Activated T-cell treated with anti-CD3 and anti-CD28 coated beads for 24 hours (primary cell): ENCODE results near the gene SMIM1.
"Not testable (repeated sequence)": the region's sequence is repeated elsewhere in the genome, so short reads cannot be mapped to it uniquely, and the experiment has no call there.

Experiments
- DNase-seq: peaks from one replicate; pipeline ENCODE4 v3.0.0-alpha.2; 2020; ENCODE audit warnings: low read depth

Gene SMIM1

DNA sequence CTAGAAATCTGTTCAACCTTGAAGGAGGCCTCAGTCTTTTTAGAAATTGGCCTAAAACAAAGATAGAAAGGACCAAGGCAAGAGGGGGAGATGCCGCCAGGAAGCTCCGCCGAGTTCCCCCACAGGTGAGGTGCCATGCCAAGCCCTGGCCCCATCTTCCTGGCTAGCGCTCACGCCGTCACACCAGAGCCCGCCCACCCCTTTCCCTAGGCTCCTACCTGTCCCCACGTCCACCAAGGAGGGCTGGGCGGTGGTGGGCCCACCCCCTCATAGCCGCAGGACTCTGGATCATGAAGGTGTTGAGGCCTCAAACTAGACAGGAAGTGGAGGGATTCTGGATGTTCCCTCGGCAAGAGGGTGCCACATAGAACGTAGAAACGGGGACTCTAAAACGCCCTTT is 35.8 kb upstream of the SMIM1 start:
- no peak for DNase-seq

DNA sequence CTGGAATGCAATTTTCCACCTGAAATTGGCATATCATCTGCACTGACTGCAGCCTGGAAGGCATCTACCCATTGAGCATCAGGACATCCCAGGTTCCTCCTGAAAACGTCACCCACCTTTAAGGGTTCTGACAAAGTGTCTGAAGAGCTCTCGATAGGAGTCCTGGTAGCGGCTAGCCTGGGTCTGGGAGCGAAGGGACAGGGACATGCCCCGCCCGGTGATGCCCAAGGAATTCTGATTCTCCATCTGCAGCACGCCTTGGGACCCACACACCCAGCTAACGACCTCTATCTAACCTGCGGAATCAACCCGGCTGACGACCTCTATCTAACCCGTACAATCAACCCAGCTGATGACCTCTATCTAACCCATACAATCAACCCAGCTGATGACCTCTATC is 33.6 kb upstream of the SMIM1 start:
- DNase-seq = no peak

GRCh38 chr1:3740042-3740441 is 32.5 kb upstream of the SMIM1 start:
- no peak for DNase-seq

DNA sequence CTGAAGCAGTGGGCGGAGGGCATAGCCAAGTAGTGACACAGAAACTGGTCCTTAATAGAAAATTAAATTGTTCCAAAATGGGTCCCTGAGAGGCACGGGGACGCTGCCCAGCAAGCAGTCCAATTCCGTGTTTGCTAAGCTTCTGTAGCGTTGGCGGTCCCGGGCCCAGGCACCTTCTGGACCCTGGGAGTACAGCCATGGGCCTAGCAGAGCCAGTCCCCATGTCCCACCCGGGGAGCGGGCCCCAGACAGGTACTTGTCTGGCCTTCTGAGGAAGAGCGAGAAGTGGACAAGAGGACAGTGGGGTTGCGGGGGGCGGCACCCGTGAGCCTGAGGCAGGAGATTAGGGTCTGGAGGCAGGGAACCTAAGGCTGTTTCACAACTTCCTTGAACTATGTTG is 31.8 kb upstream of the SMIM1 start:
- DNase-seq = no peak

DNA sequence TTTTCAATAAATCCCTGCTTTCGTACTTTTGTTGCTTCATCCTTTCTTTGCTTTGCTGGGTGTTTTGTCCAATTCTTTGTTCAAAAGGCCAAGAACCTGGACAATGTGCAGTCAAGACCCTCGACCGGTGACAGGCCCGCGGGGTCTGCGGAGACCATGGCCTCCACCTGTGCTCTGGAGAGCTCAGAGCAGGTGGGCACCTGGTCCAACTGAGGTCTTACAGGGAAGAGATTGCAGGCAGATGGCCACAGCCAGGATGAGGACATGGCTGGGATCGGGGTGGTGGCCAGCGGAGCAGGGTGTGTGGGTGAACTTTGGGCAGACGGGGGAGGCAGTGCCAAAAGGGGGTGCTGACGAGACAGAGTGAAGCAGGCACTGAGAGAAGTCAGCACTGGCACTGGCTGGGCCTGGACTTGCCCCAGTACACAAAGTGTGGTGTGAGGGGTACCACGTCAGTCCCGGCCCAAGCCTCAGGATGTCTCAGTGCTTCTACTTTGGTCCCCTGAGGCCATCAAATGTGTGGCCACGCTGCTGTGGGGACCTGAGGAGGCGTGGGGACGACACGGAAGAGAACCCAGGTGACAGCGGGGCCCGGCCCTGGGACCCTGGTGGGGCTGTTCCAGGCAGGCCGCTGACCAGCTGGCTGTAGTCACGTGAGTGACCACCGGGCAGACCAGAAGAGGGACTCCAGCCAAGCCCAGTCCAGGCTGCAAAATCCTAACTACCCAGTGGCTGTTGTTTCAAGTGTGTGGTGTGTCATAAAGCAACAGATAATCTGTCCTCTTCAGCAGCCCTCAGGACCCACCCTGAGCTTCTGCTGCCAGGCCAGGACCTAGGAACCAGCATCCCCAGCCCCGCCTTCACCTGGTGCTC is 30.7 kb upstream of the SMIM1 start:
- DNase-seq = no peak

- DNase-seq = no peak
These were observed 29.9 kb upstream of the SMIM1 start for GRCh38 chr1:3742439-3743298.

GRCh38 chr1:3743421-3743820 is 29.1 kb upstream of the SMIM1 start:
- DNase-seq = no peak

DNA sequence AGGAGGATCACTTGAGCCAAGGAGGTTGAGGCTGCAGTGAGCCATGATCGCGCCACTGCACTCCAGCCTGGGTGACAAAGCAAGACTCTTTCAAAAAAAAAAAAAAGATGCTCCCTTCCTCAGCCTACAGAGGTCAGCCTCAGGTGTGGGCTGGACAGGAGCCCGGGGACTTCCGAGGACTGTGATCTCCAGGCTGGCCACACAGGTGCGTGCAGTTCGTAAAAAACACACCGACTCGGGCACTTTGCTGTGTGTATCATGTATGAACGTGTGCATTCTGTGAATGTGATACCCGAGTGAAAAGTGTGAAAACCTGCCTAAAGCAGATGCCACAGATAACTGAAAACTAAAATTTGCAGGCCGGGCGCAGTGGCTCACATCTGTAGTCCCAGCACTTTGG is 28.7 kb upstream of the SMIM1 start:
- DNase-seq = no peak

DNA sequence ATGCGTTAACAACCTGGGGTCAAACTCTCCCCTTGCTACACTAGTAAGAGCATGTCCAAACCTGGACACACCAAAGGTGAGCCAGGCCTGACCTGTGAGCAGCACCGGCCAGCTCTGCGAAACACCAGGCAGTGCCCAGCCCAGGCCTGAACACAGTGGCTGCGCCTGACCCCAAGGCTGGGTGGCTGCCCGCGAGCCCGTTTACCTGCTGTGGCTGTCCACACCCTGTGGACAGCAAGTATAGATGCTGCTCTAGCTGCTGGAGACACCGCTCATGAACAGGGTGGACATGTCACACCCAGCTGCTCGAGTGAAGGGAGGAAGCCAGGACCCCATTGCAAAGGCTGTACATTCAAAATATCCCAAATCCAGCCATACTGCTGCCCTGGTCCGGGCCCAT is 27.9 kb upstream of the SMIM1 start:
- no peak for DNase-seq

- no peak for DNase-seq
These were observed 27.5 kb upstream of the SMIM1 start for GRCh38 chr1:3745071-3745470.

DNA sequence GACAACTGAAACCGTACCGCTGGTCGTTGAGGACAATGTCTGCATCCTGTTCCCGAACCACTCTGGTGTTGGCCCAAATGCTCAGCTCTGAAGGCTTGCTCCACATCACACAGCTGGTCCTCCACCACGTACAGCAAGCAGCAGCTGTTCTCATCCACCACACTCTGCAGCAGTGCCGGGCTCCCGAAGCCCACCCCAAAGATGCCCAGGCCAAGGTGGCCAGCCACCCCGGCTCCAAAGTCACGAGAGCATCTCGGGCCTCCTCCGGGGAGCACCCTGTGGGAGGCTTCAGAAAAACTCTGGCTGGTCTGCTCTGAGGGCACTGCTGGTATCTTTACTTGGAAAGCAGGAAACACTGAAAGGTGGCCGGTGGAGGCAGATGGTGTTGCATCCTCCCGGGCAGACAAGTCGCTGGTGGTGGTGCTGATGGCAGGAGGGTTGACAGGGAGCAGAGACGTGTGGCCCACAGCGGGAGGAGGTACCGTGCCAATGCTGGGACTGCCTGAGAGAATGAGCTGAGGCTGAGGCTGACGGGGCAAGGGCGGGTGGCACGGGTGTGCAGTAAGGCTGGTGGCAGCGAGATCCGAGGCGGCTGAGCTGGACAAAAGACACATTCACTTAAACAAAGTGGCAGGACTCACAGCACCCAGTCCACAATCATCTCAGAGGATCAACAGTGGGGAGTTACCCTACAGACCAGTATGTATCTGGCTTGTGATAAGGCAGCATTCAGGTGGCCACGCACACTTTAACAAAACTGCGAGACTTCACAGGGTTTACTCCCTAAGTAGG is 26.8 kb upstream of the SMIM1 start:
- no peak for DNase-seq

DNA sequence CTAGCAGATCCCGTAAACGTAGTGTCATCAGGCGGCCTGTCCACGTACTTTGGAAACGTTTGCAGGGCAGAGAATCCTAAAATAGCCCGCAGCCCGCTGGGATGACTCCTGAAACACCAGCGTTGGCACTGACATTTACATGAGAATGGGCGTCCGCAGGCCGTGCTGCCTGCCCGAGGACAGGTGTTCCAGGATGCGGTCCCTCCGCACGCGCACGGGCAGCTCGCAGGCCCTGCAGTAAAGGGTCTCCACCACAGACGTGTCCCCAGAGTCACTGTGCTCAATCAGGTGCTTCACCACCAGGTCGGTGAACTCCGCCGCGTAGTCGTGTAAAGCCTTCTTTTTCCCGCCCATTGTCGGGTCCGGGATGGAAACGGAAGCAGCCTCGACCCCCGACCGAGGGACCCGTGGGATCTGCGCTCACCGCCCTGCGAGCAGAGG is 26.1 kb upstream of the SMIM1 start:
- DNase-seq = no peak

DNA sequence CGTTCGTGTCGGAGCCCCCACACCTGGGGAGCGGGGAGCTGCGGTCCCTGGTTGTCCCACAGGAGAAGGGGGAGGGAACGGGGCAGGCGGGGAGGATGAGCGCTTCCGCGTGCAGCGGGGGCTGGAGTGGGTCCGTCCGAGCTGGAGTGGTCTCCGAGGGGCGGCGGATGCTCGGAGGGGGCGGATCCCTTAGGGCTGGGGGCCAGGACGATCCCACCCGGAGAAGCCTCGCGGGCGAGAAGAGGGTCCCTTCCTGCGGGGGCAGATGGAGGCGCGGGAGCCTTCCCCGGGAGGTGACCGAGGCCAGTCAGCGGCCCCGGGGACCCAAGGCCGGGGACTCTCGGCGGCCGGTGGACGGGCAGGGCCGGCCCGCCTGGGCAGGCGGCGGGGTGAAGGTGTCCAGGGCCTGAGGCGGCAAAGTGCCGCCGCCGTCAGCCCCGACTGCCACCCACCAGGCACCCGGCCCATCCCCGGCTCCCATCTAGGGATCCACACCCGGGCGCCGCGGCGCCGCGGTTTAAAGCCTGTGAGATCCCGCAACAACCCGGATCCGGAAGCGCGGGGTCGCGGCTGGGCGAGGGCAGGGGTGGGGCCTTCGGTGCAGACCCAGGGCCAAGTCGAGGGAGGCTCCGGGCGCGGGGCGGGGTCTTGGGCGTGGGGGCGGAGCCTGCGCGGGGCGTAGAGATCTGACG is 25.6 kb upstream of the SMIM1 start:
- DNase-seq = peak; percentile 84

- no peak for DNase-seq
These were observed 25.1 kb upstream of the SMIM1 start for GRCh38 chr1:3747522-3747848.

GRCh38 chr1:3747903-3748302 is 24.6 kb upstream of the SMIM1 start:
- DNase-seq = no peak

GRCh38 chr1:3748316-3748900 is 24.1 kb upstream of the SMIM1 start:
- DNase-seq = not testable (repeated sequence)

- no peak for DNase-seq
These were observed 23.0 kb upstream of the SMIM1 start for GRCh38 chr1:3749512-3749911.

- DNase-seq = no peak
These were observed 21.8 kb upstream of the SMIM1 start for GRCh38 chr1:3750741-3751140.

DNA sequence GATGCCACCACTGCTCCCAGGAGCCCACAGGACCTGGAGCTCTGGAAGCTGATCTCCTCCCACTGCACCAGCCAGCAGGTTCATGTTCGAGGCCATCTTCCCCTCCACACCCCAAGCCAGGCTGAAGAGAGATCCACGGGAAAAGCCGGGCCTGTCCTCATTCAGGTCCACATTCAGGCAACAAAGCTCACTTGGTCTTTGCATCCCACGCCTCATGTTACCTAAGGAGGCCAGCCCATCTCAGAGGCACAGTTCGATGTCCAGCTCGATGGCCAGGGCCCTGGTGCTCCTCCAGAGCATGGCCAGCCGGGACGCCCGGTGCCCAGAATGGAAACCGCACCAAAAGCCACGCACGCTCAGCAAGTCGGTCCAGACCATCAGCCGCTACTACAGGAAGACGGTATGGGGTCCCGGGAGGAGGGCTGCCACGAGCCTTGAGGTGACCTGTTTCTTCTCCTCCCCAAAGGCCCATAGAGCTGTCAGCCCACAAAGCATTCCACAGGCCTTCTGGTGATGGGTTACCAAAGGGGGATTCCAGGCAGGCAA is 20.1 kb upstream of the SMIM1 start, which contains the start of gene CCDC27:
Gene CCDC27 (plus strand): TSS at position 51 of the 546 bp plus-strand sequence. CDS start 32 bp downstream, at position 83.
- no peak for DNase-seq

- DNase-seq = no peak
These were observed 18.7 kb upstream of the SMIM1 start for GRCh38 chr1:3753656-3754454.
